Uterus (tissue), 2 donors: ENCODE measurements around the gene DLK1.

Experiments
- POLR2A ChIP-seq, 2 donors: fragments of 450-650 bp; IDR thresholded peaks; one replicate each; pipeline ENCODE4 v1.6.1; 2016; ENCODE audit warnings: antibody characterized with exemption in 2 of 2, mild to moderate bottlenecking in 1 of 2, moderate library complexity in 1 of 2
- TF ChIP-seq, protein P1 (sequence below), 4 experiments: fragments of 200-600 bp in 2 of 4; fragments of 450-650 bp in 2 of 4; sonication (generic) in 2 of 4; IDR thresholded peaks; one replicate each; pipeline ENCODE4 v1.5.1; 2016 to 2019; ENCODE audit warnings: antibody characterized with exemption in 4 of 4, mild to moderate bottlenecking in 2 of 4, moderate library complexity in 1 of 4

DNA sequence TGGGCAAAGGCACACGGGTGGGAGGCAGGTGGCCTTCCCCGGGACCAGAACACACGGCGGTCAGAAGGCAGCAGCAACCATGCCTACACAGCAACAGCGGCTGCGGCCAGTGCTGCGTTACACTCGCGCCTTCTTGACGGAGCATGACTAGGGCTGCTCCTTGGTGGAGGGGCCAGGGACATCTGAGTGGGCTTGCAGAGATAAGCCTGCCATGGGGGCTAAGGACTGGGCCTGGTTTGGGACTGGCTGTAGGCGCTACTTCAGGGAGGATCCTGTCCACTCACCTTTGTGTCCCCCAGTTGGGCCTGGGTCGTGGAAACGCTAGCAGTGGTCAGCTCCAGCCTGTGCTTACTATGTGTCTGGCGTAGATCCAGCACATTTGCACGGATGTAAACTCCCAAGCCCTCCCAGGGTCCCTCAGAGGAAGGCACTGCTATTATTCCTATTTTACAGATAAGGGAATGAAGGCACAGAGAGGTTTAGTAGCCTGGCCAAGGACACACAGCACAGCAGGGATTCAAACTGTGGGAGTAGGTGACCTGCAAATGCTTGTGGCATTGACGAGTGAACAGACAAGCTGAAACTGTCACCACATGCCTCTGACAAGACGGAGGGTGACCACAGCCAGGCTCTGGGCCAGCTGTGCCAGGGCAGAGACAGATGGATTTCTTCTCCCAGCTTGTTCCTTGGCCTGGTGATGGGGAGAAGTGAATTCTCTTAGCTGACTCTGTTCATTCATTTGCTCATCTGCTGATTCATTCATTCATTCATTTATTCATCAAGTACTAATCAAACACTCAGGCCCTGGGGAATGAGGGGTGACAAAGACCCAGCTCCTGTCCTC is 31.9 kb upstream of the DLK1 start:
- TF ChIP-seq, protein P1, sequence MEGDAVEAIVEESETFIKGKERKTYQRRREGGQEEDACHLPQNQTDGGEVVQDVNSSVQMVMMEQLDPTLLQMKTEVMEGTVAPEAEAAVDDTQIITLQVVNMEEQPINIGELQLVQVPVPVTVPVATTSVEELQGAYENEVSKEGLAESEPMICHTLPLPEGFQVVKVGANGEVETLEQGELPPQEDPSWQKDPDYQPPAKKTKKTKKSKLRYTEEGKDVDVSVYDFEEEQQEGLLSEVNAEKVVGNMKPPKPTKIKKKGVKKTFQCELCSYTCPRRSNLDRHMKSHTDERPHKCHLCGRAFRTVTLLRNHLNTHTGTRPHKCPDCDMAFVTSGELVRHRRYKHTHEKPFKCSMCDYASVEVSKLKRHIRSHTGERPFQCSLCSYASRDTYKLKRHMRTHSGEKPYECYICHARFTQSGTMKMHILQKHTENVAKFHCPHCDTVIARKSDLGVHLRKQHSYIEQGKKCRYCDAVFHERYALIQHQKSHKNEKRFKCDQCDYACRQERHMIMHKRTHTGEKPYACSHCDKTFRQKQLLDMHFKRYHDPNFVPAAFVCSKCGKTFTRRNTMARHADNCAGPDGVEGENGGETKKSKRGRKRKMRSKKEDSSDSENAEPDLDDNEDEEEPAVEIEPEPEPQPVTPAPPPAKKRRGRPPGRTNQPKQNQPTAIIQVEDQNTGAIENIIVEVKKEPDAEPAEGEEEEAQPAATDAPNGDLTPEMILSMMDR (IDR thresholded peaks at IDR 0.05), result no peak
- no peak for TF ChIP-seq POLR2A (IDR thresholded peaks at IDR 0.05)
